NCI-H1105 (cell line): Measurements from ENCODE around the gene CASKIN1.
"Not testable (repeated sequence)": the region's sequence is repeated elsewhere in the genome, so short reads cannot be mapped to it uniquely, and the experiment has no call there.

Source experiments
- DNase-seq: peaks from one replicate; lab custom pipeline; 2025; lab: John Stamatoyannopoulos, UW

CASKIN1 gene

DNA sequence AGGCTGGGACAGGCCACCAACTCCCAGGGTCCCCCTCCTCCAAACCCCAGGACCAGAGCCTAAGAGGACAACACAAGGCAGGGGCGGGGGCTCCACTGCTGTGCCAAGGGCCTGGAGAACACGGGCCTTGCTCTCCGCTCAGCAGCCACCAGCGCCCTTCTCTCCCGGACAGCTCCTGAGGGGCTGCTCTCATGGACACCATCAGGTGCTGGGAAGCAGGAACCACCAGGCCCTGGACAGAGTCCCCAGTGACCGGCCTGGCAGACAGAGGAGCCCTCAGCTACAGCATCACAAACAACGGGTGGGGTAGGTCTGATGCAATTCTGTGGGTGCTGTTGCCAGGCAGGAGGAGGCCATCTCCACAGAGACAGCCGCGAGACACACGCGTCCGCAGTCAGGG is 62.6 kb downstream of the CASKIN1 start:
- DNase-seq = not testable (repeated sequence)

DNA sequence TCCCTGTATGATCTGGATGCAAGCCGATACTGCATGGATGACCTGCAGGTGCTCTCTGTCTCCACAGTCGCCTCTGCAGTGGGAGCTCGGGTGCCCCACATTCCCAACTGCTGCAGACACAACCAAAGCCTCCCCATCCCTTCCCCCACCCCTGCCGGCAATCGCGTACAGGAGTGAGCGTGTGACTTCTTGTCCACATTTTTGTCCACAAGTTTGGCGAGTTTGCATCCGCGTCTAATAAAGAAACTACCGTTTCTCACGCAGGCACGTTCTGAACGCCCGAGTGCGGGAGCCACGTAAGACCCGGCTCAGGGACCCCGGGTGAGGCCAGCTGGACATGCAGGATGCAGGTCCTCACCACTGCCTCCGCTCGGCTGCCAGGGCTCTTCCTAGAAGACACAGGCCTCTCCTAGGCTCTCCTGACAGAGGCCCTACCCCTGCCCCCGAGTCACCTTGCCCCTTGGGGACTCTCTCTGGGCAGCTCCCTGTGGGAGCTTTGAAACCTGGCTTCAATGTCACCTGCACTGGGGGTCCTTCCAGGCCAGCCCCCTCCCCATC is 66.4 kb downstream of the CASKIN1 start:
- DNase-seq = not testable (repeated sequence)

DNA sequence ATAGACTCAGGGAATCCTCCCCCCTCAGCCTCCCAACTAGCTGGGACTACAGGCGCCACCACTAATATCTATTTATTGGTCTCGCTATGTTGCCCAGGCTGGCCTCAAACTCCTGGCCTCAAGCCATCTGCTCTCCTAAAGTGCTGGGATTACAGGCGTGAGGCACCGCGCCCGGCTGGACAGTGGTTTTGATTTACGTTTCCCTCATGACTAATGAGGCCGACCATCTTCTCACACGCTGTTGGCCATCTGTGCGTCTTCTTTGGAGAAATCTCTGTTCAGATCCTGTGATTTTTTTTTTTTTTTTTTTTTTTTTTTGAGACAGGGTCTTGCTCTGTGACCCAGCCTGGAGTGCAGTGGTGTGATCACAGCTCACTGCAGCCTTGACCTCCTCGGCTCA is 67.2 kb downstream of the CASKIN1 start:
- not testable (repeated sequence) for DNase-seq

- DNase-seq = not testable (repeated sequence)
Measured at GRCh38 chr16:2127630-2128280, 68.7 kb downstream of the CASKIN1 start.
